ENCODE measurements around the gene DLGAP4. TPM values are rescaled to one million over a fixed set of nuclear protein-coding genes. Genes with fewer than 3 reads are reported as not detected.

The DLGAP4 gene
- polyA plus RNA-seq, 1 of the 3 experiments (the other 2 are of a cell fraction), result 31.2 TPM

- TF ChIP-seq REST (IDR thresholded peaks at IDR 0.05; ENCODE audit: low read depth, low read length) (no peak), USF2 (IDR thresholded peaks at IDR 0.05; ENCODE audit: borderline replicate concordance, low read depth, low read length) (no peak), MXI1 (IDR thresholded peaks at IDR 0.05; ENCODE audit: low read depth, low read length) (no peak), FOXM1 (IDR thresholded peaks at IDR 0.05; ENCODE audit: low read depth) (no peak), RCOR1 (IDR thresholded peaks at IDR 0.05; ENCODE audit: low read length) (no peak), TEAD4 (IDR thresholded peaks at IDR 0.05; ENCODE audit: borderline replicate concordance, insufficient read depth) (no peak), GATA2 (CRISPR knock-in tag; IDR thresholded peaks at IDR 0.05) (no peak), ELF1 (IDR thresholded peaks at IDR 0.05) (no peak), YY1 (IDR thresholded peaks at IDR 0.05; ENCODE audit: low read depth) (no peak), EP300 (IDR thresholded peaks at IDR 0.05; ENCODE audit: borderline replicate concordance in 1 of 2, low read depth in 1 of 2, low read length in 1 of 2) (no peak)
Measured at GRCh38 chr20:36309643-36310042, 3.5 kb downstream of the DLGAP4 start (continued).

- POLR2A ChIA-PET, result no interaction called here
- H3K9me2 ChIP-seq, result no peaks in the 10 kb centered on the region
- H3K4me3 ChIP-seq (ENCODE audit: low read depth in 2 of 2, low read length in 1 of 2), result no peak overlapping the region
- WGBS (ENCODE audit: low lambda C conversion rate), result 48% methylated on average over 5 of the region's 8 CpGs
- no peak overlapping the region for H2AFZ ChIP-seq (ENCODE audit: low read depth)
- H3K27ac ChIP-seq (ENCODE audit: low read depth in 2 of 2, low read length in 1 of 2), result no peak overlapping the region
- no peaks in the 10 kb centered on the region for H3K9me3 ChIP-seq
- H3K9ac ChIP-seq, result no peak overlapping the region
- H4K20me1 ChIP-seq (ENCODE audit: insufficient read depth), result no peaks in the 10 kb centered on the region
- no peak for DNase-seq
- no peaks in the 10 kb centered on the region for H3F3A ChIP-seq (replicated peaks; ENCODE audit: insufficient read depth)
- CTCF ChIA-PET, result no interaction called here
- no peaks in the 10 kb centered on the region for H3K36me3 ChIP-seq (replicated peaks in 1 of 2; ENCODE audit: control insufficient read depth in 1 of 2, insufficient read depth in 2 of 2, low read length in 1 of 2)
- peaks cover 34% of the 10 kb centered on the region for H3K27me3 ChIP-seq (ENCODE audit: insufficient read depth)
- H3K4me1 ChIP-seq (ENCODE audit: control insufficient read depth in 1 of 2, insufficient read depth in 2 of 2, low read depth in 1 of 2, low read length in 1 of 2), result peaks cover 0 to 10% of the 10 kb centered on the region in 2 experiments; a peak in 1 of 4 replicates
- no peaks in the 10 kb centered on the region for H3K79me2 ChIP-seq (ENCODE audit: insufficient read depth)
- no peak overlapping the region for H3K4me2 ChIP-seq
- no peak for TF ChIP-seq FOXM1 (IDR thresholded peaks at IDR 0.05; ENCODE audit: low read depth)
- TF ChIP-seq FOSL2 (IDR thresholded peaks at IDR 0.05; ENCODE audit: borderline replicate concordance, low read depth), result no peak
- no peak for TF ChIP-seq SIN3A (IDR thresholded peaks at IDR 0.05; ENCODE audit: borderline replicate concordance, low read depth, low read length)
- no peak for TF ChIP-seq MXI1 (IDR thresholded peaks at IDR 0.05; ENCODE audit: low read depth, low read length)
- TF ChIP-seq RXRA (IDR thresholded peaks at IDR 0.05; ENCODE audit: borderline replicate concordance, low read depth), result no peak
- no peak for TF ChIP-seq YY1 (IDR thresholded peaks at IDR 0.05; ENCODE audit: low read depth)
- TF ChIP-seq REST (IDR thresholded peaks at IDR 0.05; ENCODE audit: low read depth, low read length), result no peak
- no peak for TF ChIP-seq IRF3 (IDR thresholded peaks at IDR 0.05; ENCODE audit: low read depth, low read length)
- TF ChIP-seq ZBTB33 (IDR thresholded peaks at IDR 0.05; ENCODE audit: borderline replicate concordance, low read depth), result no peak
- no peak for TF ChIP-seq ELF1 (IDR thresholded peaks at IDR 0.05)
- no peak for TF ChIP-seq TEAD4 (IDR thresholded peaks at IDR 0.05; ENCODE audit: borderline replicate concordance, insufficient read depth)
- TF ChIP-seq EZH2phosphoT487 (IDR thresholded peaks at IDR 0.05; ENCODE audit: borderline replicate concordance, low read depth), result no peak
- no peak for TF ChIP-seq NFIC (IDR thresholded peaks at IDR 0.05; ENCODE audit: borderline replicate concordance)
Measured at GRCh38 chr20:36310215-36310981, 4.3 kb downstream of the DLGAP4 start.

Data from SK-N-SH (cell line).